ENCODE data around the gene SMAD5. TPM values are rescaled to one million over a fixed set of nuclear protein-coding genes. Genes with fewer than 3 reads are reported as not detected.

The SMAD5 gene
- total and polyA plus RNA-seq, 2 of the 4 experiments (the other 2 are of a cell fraction), result 37.4 to 101 TPM

DNA sequence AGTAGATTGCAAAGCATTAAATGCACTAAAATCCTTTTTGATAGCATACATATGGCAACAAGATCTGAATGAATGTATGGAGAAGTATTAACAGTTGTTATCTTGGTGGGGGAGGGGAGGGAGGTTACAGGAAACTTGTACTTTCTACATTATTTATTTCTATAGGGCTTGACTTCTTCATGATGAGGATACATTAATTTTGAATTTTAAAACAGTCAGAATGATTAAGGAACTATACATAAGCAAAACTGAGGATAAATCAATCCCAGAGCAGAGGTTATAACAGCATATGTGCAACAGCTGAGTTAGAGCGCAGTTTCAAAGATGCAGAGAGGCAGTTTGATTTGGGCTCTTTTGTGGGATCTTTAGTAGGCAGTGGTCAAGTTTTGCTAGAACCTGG, 23.9 kb upstream of the SMAD5 start:
- no peaks in the 10 kb centered on the region for H3K4me1 ChIP-seq (ENCODE audit: control insufficient read depth, insufficient read depth, low read length)
- no peak overlapping the region for H3K9ac ChIP-seq (ENCODE audit: low read depth, low read length)
- no TSS peak for BruUV-seq (replicated peaks)
- in situ Hi-C loops (cut with MboI; ENCODE audit: low sequenced_read_pairs) (loop anchor here (25.0 kb wide), 1 partner anchor 446 kb away; no protein-coding TSS in a partner anchor), intact Hi-C loops (cut with micrococcal nuclease) (no loop called here), dilution Hi-C loops (cut with HindIII; ENCODE audit: low sequenced_read_pairs, unreplicated experiment) (no loop called here)
- peaks cover 28% of the 10 kb centered on the region for H3K27me3 ChIP-seq (ENCODE audit: control insufficient read depth, insufficient read depth, low read length)
- H4K20me1 ChIP-seq (ENCODE audit: insufficient read depth, low read length), result no peaks in the 10 kb centered on the region
- H3K14ac ChIP-seq (replicated peaks; ENCODE audit: low read depth, low read length), result no peak overlapping the region
- H2AFZ ChIP-seq (replicated peaks; ENCODE audit: low read length, poor library complexity), result no peak overlapping the region
- no peak for TF ChIP-seq RCOR1 (IDR thresholded peaks at IDR 0.05; ENCODE audit: insufficient replicate concordance, low read length)
- TF ChIP-seq MXI1 (IDR thresholded peaks at IDR 0.05; ENCODE audit: borderline replicate concordance, low read depth, low read length), result no peak
- no peak for TF ChIP-seq RFX5 (IDR thresholded peaks at IDR 0.05; ENCODE audit: low read depth, low read length)
- TF ChIP-seq POLR2A (IDR thresholded peaks at IDR 0.05; ENCODE audit: low read depth, low read length), result no peak
- TF ChIP-seq CHD1 (IDR thresholded peaks at IDR 0.05; ENCODE audit: low read depth, low read length), result no peak
- no peak for TF ChIP-seq FOS (IDR thresholded peaks at IDR 0.05; ENCODE audit: low read depth, low read length)
- TF ChIP-seq NFE2L2 (IDR thresholded peaks at IDR 0.05; ENCODE audit: low read depth, low read length), result no peak
- TF ChIP-seq RAD21 (IDR thresholded peaks at IDR 0.05; ENCODE audit: low read length), result no peak
- no peak for TF ChIP-seq BHLHE40 (IDR thresholded peaks at IDR 0.05; ENCODE audit: low read depth, low read length)
- TF ChIP-seq SMC3 (IDR thresholded peaks at IDR 0.05; ENCODE audit: low read depth, low read length), result no peak
- no peak for TF ChIP-seq ELK1 (IDR thresholded peaks at IDR 0.05; ENCODE audit: borderline replicate concordance, low read depth, low read length)
- TF ChIP-seq MAFK (IDR thresholded peaks at IDR 0.05; ENCODE audit: low read depth, low read length), result no peak
- TF ChIP-seq MAZ (IDR thresholded peaks at IDR 0.05; ENCODE audit: borderline replicate concordance, low read depth, low read length), result no peak
- TF ChIP-seq USF2 (IDR thresholded peaks at IDR 0.05; ENCODE audit: low read depth, low read length), result no peak
- no peak overlapping the region for H4K91ac ChIP-seq (ENCODE audit: insufficient read depth, low read depth, low read length)
- no peak overlapping the region for H2BK20ac ChIP-seq (ENCODE audit: low read depth, low read length)
- no peak overlapping the region for H3K4me3 ChIP-seq (ENCODE audit: insufficient read depth, low read depth, low read length)
- H3K9me3 ChIP-seq (ENCODE audit: control insufficient read depth, insufficient read depth, low read length), result no peaks in the 10 kb centered on the region
- no peak overlapping the region for H2AK9ac ChIP-seq (replicated peaks; ENCODE audit: low read depth, low read length, poor library complexity)
- H3K18ac ChIP-seq (ENCODE audit: low read depth, low read length), result no peak overlapping the region
- H2AK5ac ChIP-seq (ENCODE audit: low read depth, low read length), result no peak overlapping the region
- H3K9me1 ChIP-seq (ENCODE audit: insufficient read depth, low read length), result no peaks in the 10 kb centered on the region; the same call in 1 of the 2 replicates
- H4K8ac ChIP-seq (ENCODE audit: low read depth in 2 of 2, low read length in 2 of 2), result no peak overlapping the region
- no CpG with 5 or more reads among the region's 1 CpG for WGBS, 2 experiments (ENCODE audit: extremely low coverage in 2 of 2, insufficient read length in 1 of 2)
- no peak overlapping the region for H3K56ac ChIP-seq (ENCODE audit: extremely low read depth, insufficient read depth, low read length)
- no peak overlapping the region for H3K23ac ChIP-seq (ENCODE audit: low read depth, low read length)
- POLR2A ChIA-PET (ENCODE audit: unreplicated experiment), result no interaction called here
- H2BK120ac ChIP-seq (ENCODE audit: low read depth, low read length), result no peak overlapping the region
- no peaks in the 10 kb centered on the region for H3K36me3 ChIP-seq (ENCODE audit: control insufficient read depth, insufficient read depth, low read length)
- DNase-seq, result no peak
- CTCF ChIA-PET, result no interaction called here
- H2BK5ac ChIP-seq (ENCODE audit: low read depth, low read length, poor library complexity, severe bottlenecking), result no peak overlapping the region
- no peak overlapping the region for H4K5ac ChIP-seq (ENCODE audit: low read depth, low read length)
- H3K79me1 ChIP-seq (ENCODE audit: low read depth in 1 of 2, low read length in 2 of 2), result no peaks in the 10 kb centered on the region
- no peak for ATAC-seq (ENCODE audit: low read depth)
- H3K4ac ChIP-seq (ENCODE audit: low read depth, low read length), result no peak overlapping the region
- H3K4me2 ChIP-seq (ENCODE audit: low read depth, low read length), result no peak overlapping the region
- no peak overlapping the region for H3K27ac ChIP-seq (ENCODE audit: insufficient read depth, low read length)
- no peak overlapping the region for H2BK15ac ChIP-seq (ENCODE audit: low read depth, low read length)
